HG03045 (cell line): Measurements from ENCODE around the gene ZBTB20.
"Not testable (repeated sequence)": the region's sequence is repeated elsewhere in the genome, so short reads cannot be mapped to it uniquely, and the experiment has no call there.

Source experiments
- ATAC-seq: cut with Tn5 transposase; IDR thresholded peaks from one replicate; pipeline ENCODE4 v1.9.1; 2021; ENCODE audit warnings: mild to moderate bottlenecking, moderate library complexity; ENCODE audit not compliant: unreplicated experiment

The ZBTB20 gene

GRCh38 chr3:114847564-114847963, 299.5 kb downstream of the ZBTB20 start:
- ATAC-seq: no peak

GRCh38 chr3:114846779-114847178, 300.3 kb downstream of the ZBTB20 start:
- ATAC-seq: no peak

GRCh38 chr3:114846252-114846651, 300.8 kb downstream of the ZBTB20 start:
- no peak for ATAC-seq

GRCh38 chr3:114841515-114841914, 305.6 kb downstream of the ZBTB20 start:
- ATAC-seq: no peak

DNA sequence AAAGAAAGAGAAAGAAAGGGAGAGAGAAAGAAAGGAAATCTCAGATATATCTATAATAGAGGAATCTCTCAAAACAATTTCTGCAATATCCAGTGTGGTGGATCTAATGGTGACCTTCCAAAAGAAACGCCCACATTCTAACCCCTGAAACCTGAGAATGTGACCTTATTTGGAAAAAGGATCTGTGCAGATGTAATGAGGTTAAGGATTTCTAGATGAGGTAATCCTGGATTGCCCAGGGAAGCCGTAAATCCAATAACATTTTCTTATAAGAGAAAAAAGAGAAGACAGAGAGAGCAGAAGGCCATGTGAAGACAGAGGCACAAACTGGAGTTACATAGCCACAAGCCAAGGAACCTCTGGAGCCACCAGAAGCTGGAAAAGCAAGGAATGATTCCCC, 307.6 kb downstream of the ZBTB20 start:
- no peak for ATAC-seq

DNA sequence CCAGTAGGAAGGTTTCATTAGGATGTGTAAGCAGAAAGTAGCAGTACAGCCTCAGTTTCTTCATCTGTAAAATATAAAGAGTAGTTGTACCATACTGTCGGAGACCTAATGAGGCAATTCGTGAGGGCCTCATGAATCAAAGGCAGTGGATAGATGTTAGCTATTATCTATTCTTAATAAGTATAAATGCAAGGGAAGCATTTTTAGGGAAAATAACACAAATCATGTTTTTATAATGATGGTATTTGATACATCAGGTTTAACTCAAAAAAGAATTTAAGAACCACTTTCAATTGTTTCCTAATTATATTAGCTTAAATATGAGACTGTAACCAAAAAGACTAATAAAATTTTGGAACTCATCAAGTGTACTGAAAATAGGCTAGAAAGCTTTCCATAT, 309.1 kb downstream of the ZBTB20 start:
- ATAC-seq: no peak

- ATAC-seq: no peak
These were observed 312.7 kb downstream of the ZBTB20 start for GRCh38 chr3:114834175-114834940.

DNA sequence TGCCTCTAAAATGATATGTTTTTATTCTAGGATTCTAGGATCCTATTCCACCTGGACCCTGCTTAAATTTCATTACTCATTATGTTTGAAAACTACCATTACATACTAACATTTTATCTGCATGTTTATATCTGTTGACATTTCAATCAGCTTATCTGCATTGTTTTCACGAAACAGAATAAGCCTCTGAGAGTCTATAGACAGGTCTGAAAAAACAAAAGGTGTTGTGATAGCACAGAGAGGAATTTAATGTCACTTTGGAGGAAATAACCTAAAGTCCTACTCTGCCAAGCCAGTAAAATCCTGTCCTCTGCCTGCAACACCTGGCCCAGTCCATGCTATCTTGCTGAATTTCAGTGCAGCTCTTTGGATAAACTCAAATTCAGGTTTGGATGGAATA, 315.2 kb downstream of the ZBTB20 start:
- no peak for ATAC-seq

- ATAC-seq: no peak
These were observed 316.4 kb downstream of the ZBTB20 start for GRCh38 chr3:114830652-114831051.

DNA sequence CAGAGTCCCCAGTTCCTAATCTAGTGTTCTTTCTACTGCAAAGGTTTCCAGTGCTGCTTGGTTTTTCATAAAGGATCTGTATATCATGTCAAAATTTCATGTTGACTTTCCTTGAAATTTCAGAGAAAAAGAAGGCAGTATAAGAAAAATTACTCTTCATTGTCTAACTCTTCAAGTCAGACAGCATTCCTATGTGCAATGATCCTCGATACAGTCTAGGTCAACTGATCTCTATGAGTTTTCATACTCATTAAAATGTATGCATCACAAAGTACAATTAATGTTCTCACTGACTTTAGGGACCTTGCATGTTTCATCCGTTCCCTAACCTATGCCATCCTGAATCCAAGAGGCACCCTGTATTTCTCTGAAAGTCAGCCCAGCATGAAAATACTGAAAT, 317.3 kb downstream of the ZBTB20 start:
- no peak for ATAC-seq

GRCh38 chr3:114827495-114827894, 319.6 kb downstream of the ZBTB20 start:
- ATAC-seq: no peak

- ATAC-seq: no peak
These were observed 323.1 kb downstream of the ZBTB20 start for GRCh38 chr3:114824014-114824413.

DNA sequence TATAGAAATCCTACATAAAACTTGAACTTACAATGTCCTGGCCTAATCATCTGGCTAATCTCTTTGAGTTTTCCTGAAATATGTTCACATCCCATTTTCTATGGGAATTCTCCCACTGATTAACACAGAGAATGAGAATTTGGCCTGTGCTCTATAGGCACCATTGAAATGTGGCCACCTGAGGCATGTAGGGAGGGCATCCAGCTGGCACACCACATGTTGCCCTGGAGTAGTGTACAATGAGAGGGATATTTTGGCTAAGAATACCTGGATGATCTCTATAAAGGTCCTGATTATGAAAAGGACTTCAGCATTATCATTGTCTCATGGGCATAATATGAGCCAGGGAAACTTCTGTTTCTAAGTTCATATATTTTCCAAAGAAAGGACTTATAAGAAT, 324.0 kb downstream of the ZBTB20 start:
- no peak for ATAC-seq

GRCh38 chr3:114816052-114816451, 331.0 kb downstream of the ZBTB20 start:
- no peak for ATAC-seq

DNA sequence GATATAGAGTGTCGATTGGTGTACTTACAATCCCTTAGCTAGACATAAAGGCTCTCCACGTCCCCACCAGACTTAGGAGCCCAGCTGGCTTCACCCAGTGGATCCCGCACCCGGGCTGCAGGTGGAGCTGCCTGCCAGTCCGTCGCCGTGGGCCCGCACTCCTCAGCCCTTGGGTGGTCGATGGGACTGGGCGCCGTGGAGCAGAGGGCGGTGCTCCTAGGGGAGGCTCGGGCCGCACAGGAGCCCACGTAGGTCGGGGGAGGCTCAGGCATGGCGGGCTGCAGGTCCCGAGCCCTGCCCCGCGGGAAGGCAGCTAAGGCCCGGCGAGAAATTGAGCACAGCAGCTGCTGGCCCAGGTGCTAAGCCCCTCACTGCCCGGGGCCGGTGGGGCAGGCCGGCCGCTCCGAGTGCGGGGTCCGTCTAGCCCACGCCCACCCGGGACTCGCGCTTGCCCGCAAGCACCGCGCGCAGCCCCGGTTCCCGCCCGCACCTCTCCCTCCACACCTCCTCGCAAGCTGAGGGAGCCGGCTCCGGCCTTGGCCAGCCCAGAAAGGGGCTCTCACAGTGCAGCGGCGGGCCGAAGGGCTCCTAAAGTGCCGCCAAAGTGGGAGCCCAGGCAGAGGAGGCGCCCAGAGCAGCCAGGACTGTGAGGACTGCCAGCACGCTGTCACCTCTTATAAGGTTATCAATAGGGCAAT, 334.4 kb downstream of the ZBTB20 start:
- ATAC-seq: not testable (repeated sequence)

DNA sequence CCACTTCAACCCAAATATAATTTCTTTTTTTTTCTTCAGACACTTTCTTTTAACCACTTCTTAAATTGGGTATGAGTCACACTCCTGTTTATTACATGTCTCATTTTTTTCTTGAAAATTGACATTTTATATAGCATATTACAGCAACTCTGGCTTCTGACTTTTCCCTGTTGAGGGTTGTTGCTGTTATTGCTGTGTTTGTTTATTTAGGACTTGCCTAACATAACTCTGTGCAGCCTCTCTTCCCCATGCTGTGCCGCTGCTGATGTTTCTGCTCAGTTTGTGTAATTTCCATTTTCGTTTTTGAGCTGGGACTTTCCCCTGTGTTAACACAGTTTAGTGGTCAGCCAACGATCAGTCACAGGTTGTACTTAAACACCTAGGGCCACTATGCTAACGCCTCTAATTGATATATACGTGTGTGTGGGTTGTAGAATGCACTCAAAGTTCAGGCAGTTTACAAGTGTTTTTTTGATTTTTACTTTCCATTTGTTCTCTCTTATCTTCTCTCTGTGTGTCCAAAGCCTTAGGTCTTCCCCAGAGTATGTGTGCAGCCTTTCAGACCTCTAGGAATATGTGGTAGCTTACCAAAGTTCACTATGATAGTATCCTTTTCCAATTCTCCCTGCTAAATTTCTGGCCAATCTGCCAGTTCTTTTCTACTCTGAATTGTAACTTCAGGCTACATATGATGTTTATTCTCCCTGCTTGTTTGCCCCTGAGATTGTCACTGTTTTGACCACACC, 337.2 kb downstream of the ZBTB20 start:
- peak; percentile 100 for ATAC-seq

- no peak for ATAC-seq
These were observed 343.0 kb downstream of the ZBTB20 start for GRCh38 chr3:114804099-114804498.

DNA sequence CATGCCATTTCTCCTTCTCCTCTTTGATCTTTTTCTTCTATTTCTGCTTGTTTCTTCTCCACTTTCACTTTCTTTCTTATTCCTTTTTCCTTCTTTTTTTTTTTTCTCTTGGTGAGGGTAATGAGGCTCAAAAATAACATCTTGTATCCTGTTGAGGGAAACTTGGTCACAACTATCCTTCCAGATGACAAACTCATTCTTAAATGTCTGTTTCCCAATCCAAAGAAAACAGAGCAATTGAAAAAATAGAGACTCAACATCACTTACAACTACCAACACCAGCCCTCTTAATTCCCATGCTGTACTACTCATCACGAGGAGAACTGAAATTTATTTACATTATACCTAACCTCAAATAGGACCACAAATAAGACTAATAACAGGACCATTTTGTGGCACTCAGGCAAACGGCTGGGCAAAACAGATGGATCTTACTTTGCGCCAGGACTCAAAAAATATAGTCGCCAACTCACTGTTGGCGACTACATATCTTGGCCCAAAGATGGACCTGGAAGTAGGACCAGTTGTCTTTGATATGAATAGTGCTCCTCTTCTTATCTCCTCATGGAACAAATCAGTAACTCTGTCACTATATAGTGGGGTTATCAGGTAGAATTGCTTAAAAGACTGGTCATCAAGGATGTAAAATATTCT, 343.9 kb downstream of the ZBTB20 start:
- no peak for ATAC-seq

DNA sequence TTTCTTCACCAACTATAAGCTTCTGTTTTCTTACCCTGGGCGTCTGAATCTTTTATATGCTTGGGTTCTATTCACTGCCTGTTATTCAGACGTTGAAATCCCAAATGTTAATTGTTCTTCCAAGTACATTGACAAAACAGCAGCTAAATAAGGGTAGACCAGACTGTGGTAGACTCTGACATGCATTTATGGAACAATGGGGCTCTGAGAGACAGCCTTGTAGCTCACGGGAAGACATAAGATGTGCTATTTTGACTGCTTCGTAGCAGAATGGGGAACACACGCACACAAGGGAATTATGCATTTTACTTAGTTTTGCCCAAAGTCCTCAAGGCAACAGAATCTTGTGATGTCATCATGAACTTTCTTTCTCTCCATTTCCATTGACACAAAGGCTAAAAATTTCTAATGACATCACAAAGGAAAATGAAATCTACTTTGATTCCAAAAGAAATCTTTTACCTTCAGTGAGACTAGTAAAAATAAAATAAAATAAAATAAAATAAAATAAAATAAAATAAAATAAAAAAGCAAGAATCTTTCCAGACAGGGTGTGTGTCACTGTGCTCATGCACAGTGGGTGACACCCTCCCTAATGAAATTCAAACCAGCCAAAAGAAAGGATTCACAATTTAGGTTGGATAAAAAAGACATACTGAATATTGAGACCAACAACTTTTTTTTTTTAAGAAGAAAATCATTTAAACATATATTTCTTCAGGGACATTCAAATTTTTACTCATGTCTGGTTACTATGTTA, 346.6 kb downstream of the ZBTB20 start:
- no peak for ATAC-seq

DNA sequence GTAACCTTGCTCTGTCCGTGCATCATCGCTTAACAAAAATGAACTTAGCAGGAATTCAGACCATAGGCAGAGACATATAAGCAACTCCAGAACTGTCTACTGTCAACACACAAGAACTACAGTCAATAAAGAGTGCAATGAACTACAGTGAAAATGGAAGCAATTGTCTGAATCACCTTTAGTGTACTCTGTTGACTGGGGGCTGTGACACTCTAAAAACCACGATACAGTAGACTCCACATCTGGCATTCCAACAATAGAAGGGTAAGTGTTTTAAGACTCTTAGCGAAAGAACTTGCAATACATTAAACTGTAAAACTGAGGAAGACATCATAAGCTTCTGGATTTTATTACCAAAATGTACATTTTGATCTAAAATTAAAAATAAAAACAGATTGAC, 347.3 kb downstream of the ZBTB20 start:
- ATAC-seq: no peak

DNA sequence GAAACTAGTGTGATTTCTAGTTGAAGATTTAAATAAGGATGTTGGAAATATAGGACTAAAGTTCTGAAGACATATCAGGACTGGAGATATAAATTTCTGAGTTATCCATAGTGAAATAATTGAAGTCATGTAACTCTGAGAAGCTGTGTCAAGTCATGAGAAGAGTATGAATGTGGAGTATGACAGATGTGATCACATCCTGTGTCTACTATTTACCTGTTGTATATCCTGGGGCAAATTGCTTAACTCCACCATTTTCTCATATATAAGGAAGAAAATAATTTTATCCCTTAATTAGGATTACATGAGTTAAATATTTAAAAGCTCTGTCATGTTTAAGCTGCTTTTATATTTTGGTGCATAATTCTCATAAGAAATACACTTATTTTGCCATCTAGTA, 350.3 kb downstream of the ZBTB20 start:
- ATAC-seq: no peak
